RWPE1 (cell line): Measurements from ENCODE around the gene KDM4B.

ENCODE experiments used
- CTCF ChIA-PET: fragments of 350-600 bp; sonication (Branson Sonifier 250); formaldehyde crosslinking; extraction: SDS; loops from one replicate; lab custom pipeline; 2021; lab: Yijun Ruan, JAX
- POLR2A ChIA-PET: fragments of 400-600 bp; formaldehyde crosslinking; extraction: SDS; loops from one replicate; lab custom pipeline; 2020; ENCODE audit warnings: antibody characterized with exemption; ENCODE audit not compliant: low non-redundant PET; lab: Yijun Ruan, JAX
- DNase-seq: peaks from one replicate; pipeline ENCODE4 v3.0.0; 2012; ENCODE audit warnings: low spot score
- H3K27ac ChIP-seq: fragments of 450-650 bp; 2 replicates; pipeline ENCODE4 v1.5.1; 2017
- TF ChIP-seq, protein P1 (sequence below): fragments of 450-650 bp; conservative IDR thresholded peaks from 2 replicates; pipeline ENCODE4 v1.5.1; 2017; ENCODE audit warnings: low read depth, mild to moderate bottlenecking

The KDM4B gene

GRCh38 chr19:4983346-4984105 lies 14.6 kb downstream of the KDM4B start:
- CTCF ChIA-PET, result interaction anchor here (0.6 to 1.0 kb wide), 4 partner anchors 48 to 603 kb away, joined by 3 to 4 read pairs (median 4); no protein-coding TSS in a partner anchor
- POLR2A ChIA-PET, result interaction anchor here (0.5 kb wide), 1 partner anchor 258 kb away, joined by 3 read pairs; no protein-coding TSS in a partner anchor
- H3K27ac ChIP-seq, result peak overlapping the region; percentile 8; the same call in 1 of the 2 replicates
- no peak for DNase-seq
- TF ChIP-seq, protein P1, sequence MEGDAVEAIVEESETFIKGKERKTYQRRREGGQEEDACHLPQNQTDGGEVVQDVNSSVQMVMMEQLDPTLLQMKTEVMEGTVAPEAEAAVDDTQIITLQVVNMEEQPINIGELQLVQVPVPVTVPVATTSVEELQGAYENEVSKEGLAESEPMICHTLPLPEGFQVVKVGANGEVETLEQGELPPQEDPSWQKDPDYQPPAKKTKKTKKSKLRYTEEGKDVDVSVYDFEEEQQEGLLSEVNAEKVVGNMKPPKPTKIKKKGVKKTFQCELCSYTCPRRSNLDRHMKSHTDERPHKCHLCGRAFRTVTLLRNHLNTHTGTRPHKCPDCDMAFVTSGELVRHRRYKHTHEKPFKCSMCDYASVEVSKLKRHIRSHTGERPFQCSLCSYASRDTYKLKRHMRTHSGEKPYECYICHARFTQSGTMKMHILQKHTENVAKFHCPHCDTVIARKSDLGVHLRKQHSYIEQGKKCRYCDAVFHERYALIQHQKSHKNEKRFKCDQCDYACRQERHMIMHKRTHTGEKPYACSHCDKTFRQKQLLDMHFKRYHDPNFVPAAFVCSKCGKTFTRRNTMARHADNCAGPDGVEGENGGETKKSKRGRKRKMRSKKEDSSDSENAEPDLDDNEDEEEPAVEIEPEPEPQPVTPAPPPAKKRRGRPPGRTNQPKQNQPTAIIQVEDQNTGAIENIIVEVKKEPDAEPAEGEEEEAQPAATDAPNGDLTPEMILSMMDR, result no peak

GRCh38 chr19:4984106-4984380 lies 15.1 kb downstream of the KDM4B start:
- TF ChIP-seq, protein P1, result no peak
- POLR2A ChIA-PET, result no interaction called here

GRCh38 chr19:4984438-4984990 lies 15.6 kb downstream of the KDM4B start:
- TF ChIP-seq, protein P1, result no peak
- H3K27ac ChIP-seq, result no peak overlapping the region
- ChIA-PET CTCF (interaction anchor here (0.6 to 0.7 kb wide), 2 partner anchors 42 to 604 kb away, joined by 4 read pairs; no protein-coding TSS in a partner anchor), POLR2A (no interaction called here)
- no peak for DNase-seq

More at GRCh38 chr19:4984106-4984380, 15.1 kb downstream of the KDM4B start:
- H3K27ac ChIP-seq, result peak overlapping the region; percentile 8; the same call in 1 of the 2 replicates
- CTCF ChIA-PET, result interaction anchor here (0.7 kb wide), 1 partner anchor 603 kb away, joined by 4 read pairs; no protein-coding TSS in a partner anchor
- DNase-seq, result no peak

DNA sequence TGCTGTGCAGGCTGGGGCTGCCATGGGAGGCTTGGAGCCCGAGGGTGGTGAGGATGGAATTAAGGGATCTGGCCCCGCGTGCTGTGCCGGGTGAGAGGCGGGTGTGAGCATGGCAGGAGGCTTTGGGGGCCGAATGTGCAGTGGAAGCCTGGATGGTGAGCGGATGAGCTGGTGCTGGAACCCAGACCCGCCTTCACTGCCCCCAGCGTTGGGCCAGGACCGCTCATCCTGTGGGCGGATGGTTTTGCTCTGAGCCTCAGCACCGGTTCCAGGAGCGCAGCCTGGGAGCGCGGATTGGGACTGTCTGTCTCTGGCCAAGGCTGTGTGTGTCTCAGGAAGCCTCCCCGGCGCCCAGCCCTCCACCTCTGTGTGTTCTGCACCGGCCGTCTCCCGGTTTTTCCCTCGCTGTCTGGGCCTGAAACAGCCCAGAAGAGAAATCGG lies 16.7 kb downstream of the KDM4B start:
- POLR2A ChIA-PET, result no interaction called here
- TF ChIP-seq, protein P1, result no peak
- 0 out of 2 replicates have a peak overlapping the region, but pooled peaks have one; percentile 11 for H3K27ac ChIP-seq
- DNase-seq, result no peak
- CTCF ChIA-PET, result interaction anchor here (0.6 to 0.7 kb wide), 2 partner anchors 43 to 1238 kb away, joined by 4 read pairs; no protein-coding TSS in a partner anchor

- DNase-seq, result no peak
- CTCF ChIA-PET, result no interaction called here
- H3K27ac ChIP-seq, result no peak overlapping the region
- TF ChIP-seq, protein P1, result no peak
- POLR2A ChIA-PET, result no interaction called here
Measured at GRCh38 chr19:4986056-4986455, 17.1 kb downstream of the KDM4B start.

- ChIA-PET CTCF (no interaction called here), POLR2A (no interaction called here)
- TF ChIP-seq, protein P1, result no peak
- no peak overlapping the region for H3K27ac ChIP-seq
- DNase-seq, result no peak
Measured at GRCh38 chr19:4986471-4986891, 17.6 kb downstream of the KDM4B start.
